Right cardiac atrium (tissue), 5 donors: ENCODE data around the gene MAML2. TPM values are rescaled to one million over a fixed set of nuclear protein-coding genes. Genes with fewer than 3 reads are reported as not detected.
A peak's percentile ranks its signal among the peaks of the same experiment; 100 is the strongest.

Experiments
- ATAC-seq, 2 donors: fragments of 200-7000 bp; cut with Tn5 transposase; one replicate each; pipeline versions ENCODE4 v1.8.0 to v1.9.1; 2020; ENCODE audit warnings: moderate library complexity in 2 of 2, mild to moderate bottlenecking in 1 of 2
- DNase-seq, 3 donors: peaks; one replicate each; pipeline ENCODE4 v3.0.0-alpha.2; 2020
- H3K27ac ChIP-seq: one replicate; pipeline ENCODE4 v1.5.1; 2013; ENCODE audit warnings: mild to moderate bottlenecking, low read length, control low read depth, moderate library complexity
- H3K27me3 ChIP-seq: one replicate; pipeline ENCODE4 v1.6.1; 2013; ENCODE audit not compliant: control insufficient read depth, insufficient read depth
- H3K4me1 ChIP-seq: one replicate; pipeline ENCODE4 v1.6.1; 2013; ENCODE audit warnings: low read length; ENCODE audit not compliant: control insufficient read depth, insufficient read depth
- H3K4me3 ChIP-seq: one replicate; pipeline ENCODE4 v1.5.1; 2013; ENCODE audit warnings: low read length, control low read depth
- H3K9me3 ChIP-seq: one replicate; pipeline ENCODE4 v1.6.1; 2013; ENCODE audit warnings: low read length; ENCODE audit not compliant: control insufficient read depth
- WGBS: extraction: QIAGEN DNeasy Blood & Tissue Kit; methylation state at CpG from one replicate; pipeline ENCODE4 v1.1.7; 2013; 5-methylcytosine and 5-hydroxymethylcytosine counted together
- intact Hi-C, 4 donors: fragments of 100-400 bp; cut with DNase I; formaldehyde crosslinking; loops; one replicate each; pipeline versions ENCODE4 v1.11.0 to v1.14.0; 2022 to 2023
- polyA plus RNA-seq: library from polyadenylated mRNA; stranded (reverse); fragments of 200-250 nt; gene quantifications from one replicate; pipeline ENCODE4 v1.2.3, GENCODE V29; 2013
- total RNA-seq, 4 donors: library from RNA; stranded (reverse); fragmentation: NEBNext Ultra II Directional; extraction: Animal tissue kit (Norgen Biotek cat#: 25700); gene quantifications; one replicate each; pipeline ENCODE4 v1.2.1, GENCODE V29; 2021
- donor health status: healthy with polysubstance abuse.
- donor health status: DM: no; HTN: yes; CAD: no.
- donor health status: DM: no; HTN: no; CAD: no.
- donor health status: DM: no; HTN: yes; CAD: no; lungs with severe emphysema.
- donor health status: DM: yes; HTN: yes; CAD: no.

Gene MAML2
- total and polyA plus RNA-seq, 5 donors: 2.7 to 9.9 (median 7.4) TPM

DNA sequence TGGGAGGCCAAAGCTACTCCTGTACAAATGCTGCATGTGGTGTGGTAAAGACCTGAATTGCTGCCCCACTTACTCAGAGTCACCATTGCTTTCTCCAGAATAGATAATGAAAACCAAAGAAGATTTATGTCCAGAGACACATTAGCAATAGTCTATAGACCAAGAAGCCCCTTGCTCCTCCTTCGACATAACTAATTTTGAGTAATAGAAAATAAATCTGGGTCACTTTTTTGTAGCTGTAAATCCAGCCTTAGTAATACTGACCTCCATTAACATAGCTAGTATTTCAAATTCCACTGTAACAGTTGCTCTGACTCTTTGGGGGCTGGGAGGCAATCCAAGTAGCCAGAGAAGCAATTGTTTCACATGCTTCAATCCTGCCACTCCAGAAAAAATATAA is 145.9 kb downstream of the MAML2 start:
- WGBS: 91% methylated on average over 1 of the region's 1 CpG
- no peaks in the 10 kb centered on the region for H3K27me3 ChIP-seq
- DNase-seq: no peak
- no peaks in the 10 kb centered on the region for H3K4me1 ChIP-seq
- no peak overlapping the region for H3K27ac ChIP-seq
- H3K4me3 ChIP-seq: no peak overlapping the region
- H3K9me3 ChIP-seq: no peaks in the 10 kb centered on the region
- intact Hi-C loops: no loop called here
- ATAC-seq: no peak

DNA sequence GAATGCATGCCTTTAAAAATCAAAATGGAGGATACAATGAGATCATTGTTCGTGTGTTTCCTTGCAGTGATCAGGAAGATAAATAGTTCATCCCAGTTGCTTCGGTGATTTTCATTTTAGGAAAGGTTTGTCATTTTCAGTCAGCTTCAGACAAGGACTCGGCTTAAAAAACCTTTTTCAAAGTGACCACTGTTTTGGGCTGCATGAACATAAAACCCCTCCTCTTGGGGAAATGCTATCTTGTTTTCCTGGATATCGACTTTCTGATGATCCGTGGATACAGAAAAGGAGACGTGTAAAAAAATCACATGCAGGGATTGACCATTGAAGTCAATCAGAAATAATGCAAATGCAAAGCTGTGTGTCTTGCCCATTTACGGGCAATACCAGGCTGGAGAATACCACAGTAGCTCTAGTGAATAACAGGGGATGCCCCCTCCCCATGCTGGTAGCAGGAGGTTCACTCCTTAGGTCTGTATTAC is 146.8 kb downstream of the MAML2 start:
- no peaks in the 10 kb centered on the region for H3K4me1 ChIP-seq
- WGBS: 49% methylated on average over 7 of the region's 7 CpGs
- H3K9me3 ChIP-seq: no peaks in the 10 kb centered on the region
- intact Hi-C loops: no loop called here
- H3K27ac ChIP-seq: no peak overlapping the region
- H3K4me3 ChIP-seq: no peak overlapping the region
- no peak for DNase-seq
- no peak for ATAC-seq
- H3K27me3 ChIP-seq: no peaks in the 10 kb centered on the region

DNA sequence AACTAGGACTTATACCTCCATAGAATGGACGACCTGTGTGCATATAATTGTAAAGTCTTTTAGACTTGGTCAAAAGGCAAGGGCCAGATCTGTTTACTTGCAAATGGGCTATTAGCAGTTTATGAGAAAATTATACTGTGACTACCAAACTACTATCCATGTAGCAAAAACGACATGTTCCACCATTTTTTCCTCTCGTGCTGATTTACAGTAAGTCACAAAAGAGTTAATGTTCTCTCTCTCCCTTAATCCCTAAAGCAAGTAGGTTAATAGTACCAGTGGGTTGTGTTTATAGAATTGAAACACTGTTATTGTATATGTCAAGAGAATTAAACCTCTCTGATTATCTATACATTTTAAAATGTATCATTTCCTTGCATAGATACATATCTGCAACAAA is 147.3 kb downstream of the MAML2 start:
- 90% methylated on average over 3 of the region's 3 CpGs for WGBS
- no peak for DNase-seq
- Histone ChIP-seq H3K9me3 (no peaks in the 10 kb centered on the region), H3K27me3 (no peaks in the 10 kb centered on the region), H3K4me3 (no peak overlapping the region), H3K27ac (no peak overlapping the region), H3K4me1 (no peaks in the 10 kb centered on the region)
- ATAC-seq: no peak
- intact Hi-C loops: no loop called here

DNA sequence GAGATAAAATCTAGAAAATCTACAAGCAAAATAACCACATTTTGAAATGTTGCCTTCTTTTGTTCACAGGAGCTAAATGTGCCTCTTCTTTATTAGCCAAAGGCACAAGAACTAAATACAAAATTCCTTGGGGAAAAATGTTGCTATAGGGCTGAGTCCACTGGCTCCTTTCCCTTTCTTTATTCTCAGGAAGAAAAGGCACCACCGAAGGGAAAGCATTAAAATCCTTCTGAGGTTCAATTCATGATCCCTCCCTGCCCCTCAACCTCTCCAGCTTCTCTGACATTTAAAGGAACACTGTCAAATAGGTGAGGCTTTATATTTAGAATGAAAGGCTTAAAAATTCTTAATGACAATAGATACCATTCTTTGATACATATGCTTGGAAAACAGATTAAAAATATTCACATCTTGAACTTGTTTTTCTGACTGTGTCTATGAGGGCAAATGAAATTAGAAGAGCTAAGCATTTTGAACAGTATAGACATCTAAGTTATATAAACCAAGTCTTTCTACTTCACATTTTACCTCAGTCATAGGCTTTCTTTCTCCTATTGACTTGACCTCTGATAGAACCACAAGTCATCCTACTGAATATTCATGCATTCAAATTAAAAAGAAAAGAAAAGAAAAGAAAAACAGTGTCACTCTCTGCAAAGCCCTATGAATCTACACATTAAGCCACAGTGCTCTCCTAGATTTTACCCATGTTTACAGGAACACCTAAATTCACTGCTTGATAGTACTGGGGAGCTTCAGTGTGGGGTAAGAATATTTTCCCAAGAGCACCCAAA is 148.2 kb downstream of the MAML2 start:
- Histone ChIP-seq H3K27ac (no peak overlapping the region), H3K4me3 (no peak overlapping the region), H3K4me1 (no peaks in the 10 kb centered on the region), H3K9me3 (no peaks in the 10 kb centered on the region), H3K27me3 (no peaks in the 10 kb centered on the region)
- ATAC-seq (no peak), DNase-seq (no peak)
- intact Hi-C loops: no loop called here
- WGBS: 24% methylated on average over 1 of the region's 1 CpG

DNA sequence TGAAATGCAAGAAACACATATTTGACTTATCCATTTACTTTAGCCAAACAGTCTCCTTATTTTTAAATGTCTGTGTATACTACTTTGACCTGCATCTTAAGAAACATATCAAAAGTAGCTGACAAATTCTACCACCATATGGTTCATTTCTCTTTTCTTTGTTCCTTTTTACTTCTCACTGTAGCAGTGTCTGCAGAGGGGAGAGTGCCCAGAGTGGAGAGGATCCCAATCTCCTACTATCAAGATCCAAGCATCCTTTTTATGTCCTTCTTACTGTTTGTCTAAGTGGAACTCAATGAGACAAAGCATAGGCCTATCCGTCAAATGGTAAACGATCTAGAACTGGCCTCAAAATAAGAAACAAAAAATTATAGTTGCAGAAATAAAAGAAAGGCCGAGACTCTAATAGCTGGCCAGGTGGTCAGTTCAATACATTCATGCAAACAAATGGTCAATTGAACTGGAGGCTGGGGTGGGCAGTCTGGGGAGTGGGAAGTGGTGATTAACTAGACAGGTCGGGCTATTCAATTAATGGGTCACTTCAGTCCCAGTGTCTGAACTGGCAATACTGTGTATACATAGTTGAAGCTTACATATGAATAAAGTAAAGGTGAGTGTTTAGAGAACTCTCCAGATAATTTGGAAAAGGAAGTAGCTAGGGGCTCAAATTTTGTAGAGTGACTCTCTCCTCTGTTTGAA is 149.1 kb downstream of the MAML2 start:
- 74% methylated on average over 4 of the region's 4 CpGs for WGBS
- DNase-seq (no peak), ATAC-seq (no peak)
- intact Hi-C loops: no loop called here
- Histone ChIP-seq H3K27me3 (no peaks in the 10 kb centered on the region), H3K27ac (no peak overlapping the region), H3K4me1 (no peaks in the 10 kb centered on the region), H3K9me3 (no peaks in the 10 kb centered on the region), H3K4me3 (no peak overlapping the region)

DNA sequence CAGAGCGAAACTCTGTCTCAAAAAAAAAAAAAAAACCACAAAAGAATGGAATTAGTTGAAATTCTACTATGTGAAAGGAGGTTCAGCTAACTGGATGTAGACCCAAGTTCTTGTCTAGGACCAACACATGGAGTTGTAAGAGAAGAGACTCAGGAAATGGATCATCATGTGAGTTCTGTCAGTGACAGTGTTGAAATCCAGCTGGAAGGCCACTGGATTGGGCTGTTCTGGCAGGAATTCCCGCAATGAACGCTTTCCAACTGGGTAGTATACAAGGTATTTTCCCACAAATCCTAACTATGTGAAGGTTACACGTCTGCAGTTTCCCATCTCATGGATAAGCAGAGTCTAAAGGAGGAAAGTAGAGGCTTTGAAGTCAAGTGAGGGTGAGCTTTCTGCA is 151.2 kb downstream of the MAML2 start:
- no peak overlapping the region for H3K27ac ChIP-seq
- peaks cover 5% of the 10 kb centered on the region for H3K4me1 ChIP-seq
- 72% methylated on average over 4 of the region's 4 CpGs for WGBS

DNA sequence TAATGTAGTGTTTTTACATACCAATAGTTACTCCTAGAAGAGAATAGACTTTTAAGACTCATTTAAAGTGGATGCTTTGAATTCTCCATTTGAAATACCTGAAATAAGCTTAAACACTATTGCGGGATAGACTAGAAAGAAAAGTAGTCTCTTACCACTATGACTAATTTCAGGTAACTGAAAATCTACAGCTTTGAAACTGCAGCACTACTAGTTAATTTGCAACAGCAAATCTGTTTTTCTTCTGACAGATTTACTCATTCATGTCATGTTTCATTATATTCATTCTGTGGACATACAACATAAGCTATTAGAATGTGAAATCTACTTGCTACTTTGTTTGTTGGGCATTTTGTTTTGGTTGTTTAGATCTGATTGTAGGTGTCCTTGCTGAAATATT is 153.6 kb downstream of the MAML2 start:
- no peaks in the 10 kb centered on the region for H3K9me3 ChIP-seq
- ATAC-seq: no peak
- no peak for DNase-seq
- no peak overlapping the region for H3K27ac ChIP-seq
- intact Hi-C loops: no loop called here
- H3K27me3 ChIP-seq: no peaks in the 10 kb centered on the region
- peaks cover 6% of the 10 kb centered on the region for H3K4me1 ChIP-seq
- no peak overlapping the region for H3K4me3 ChIP-seq
- WGBS: 99% methylated on average over 1 of the region's 1 CpG

More for the DNA sequence above, 151.2 kb downstream of the MAML2 start:
- Histone ChIP-seq H3K4me3 (no peak overlapping the region), H3K27me3 (no peaks in the 10 kb centered on the region), H3K9me3 (no peaks in the 10 kb centered on the region)
- DNase-seq: peak in 1 of 3 donors; percentile 24
- ATAC-seq: no peak
- intact Hi-C loops: no loop called here

DNA sequence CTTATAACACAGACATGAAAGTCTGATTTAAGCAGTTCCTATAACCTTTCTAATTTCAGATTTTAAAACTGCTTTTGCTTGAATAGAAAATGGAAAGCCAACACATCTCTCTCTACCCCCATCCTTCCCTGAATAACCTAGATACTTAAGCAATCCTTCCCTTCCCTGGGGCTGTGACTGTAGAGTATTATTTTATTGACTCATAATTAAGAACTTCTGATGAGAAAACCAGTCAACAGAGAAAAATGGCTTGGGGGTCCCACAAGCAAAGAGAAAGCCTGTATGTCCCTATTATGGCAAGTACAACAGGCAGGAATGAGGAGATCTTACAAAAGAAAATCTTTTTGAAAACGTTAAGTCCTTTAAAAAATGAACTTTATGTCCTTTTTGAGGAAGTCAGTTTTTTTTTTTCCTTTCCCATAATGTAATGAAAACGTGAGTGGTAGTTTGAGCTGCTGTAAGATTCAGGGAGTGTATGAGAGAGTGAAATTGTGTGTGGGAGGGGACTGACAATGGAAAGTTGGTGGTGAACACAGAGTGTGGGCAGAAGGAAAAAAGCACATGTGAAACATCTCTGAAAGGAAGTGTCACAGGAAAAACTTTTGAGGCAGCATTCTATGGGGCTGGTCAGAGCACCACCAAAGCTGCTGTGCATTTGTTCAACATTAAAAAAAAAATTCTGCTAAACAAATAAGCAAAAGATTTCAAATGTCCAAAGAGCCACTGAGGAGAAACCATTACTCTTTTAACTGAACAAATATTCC is 154.6 kb downstream of the MAML2 start:
- intact Hi-C loops: no loop called here
- Histone ChIP-seq H3K9me3 (no peaks in the 10 kb centered on the region), H3K27ac (no peak overlapping the region), H3K4me1 (peaks cover 6% of the 10 kb centered on the region), H3K27me3 (no peaks in the 10 kb centered on the region), H3K4me3 (no peak overlapping the region)
- ATAC-seq (peak; percentile 52 to 55), DNase-seq (no peak)
- WGBS: 23% methylated on average over 2 of the region's 2 CpGs

DNA sequence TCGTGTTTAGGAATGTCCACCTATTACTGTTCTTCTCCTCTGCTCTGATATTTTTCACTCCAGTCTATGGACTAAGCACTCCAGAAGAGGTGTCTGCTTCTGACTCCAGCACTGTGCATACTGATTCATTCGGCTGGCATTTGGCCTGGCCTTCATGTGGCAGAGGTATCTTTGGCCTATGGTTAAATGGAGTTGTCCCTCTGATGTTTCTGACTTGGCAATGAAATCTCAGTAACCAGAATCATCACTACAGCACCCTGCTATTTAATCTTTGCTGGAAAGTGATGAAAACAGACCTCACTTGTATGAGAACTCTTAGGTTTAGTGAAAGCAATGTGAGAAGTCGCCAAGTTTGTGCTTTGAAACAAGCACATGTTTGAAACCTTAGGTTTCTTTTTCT is 155.2 kb downstream of the MAML2 start:
- DNase-seq (peak; percentile 61 to 78 (median 68)), ATAC-seq (peak; percentile 84 to 94)
- Histone ChIP-seq H3K27me3 (no peaks in the 10 kb centered on the region), H3K9me3 (no peaks in the 10 kb centered on the region), H3K27ac (peak overlapping the region; percentile 27), H3K4me1 (peaks cover 6% of the 10 kb centered on the region), H3K4me3 (no peak overlapping the region)
- WGBS: 59% methylated on average over 3 of the region's 3 CpGs
- intact Hi-C loops: no loop called here

DNA sequence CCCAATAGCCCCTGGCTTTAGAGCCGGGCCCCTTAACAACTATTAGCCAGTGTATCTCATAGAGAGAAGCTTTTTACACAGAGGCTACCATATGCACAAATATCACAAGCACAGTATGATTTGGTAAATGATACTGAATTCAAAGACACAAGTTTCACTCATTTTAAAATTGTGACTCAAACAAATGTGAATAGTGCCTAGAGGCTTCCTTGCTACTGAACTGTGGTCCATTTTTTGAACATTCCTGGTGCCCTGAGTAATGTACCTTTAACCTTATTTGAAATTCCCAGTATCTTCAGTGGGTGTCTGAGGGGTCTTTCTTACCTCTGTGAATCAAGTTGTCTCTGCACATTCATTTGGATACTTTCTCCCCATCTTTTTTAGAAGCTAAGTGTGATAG is 156.2 kb downstream of the MAML2 start:
- Histone ChIP-seq H3K27ac (no peak overlapping the region), H3K27me3 (no peaks in the 10 kb centered on the region), H3K4me1 (peaks cover 6% of the 10 kb centered on the region), H3K9me3 (no peaks in the 10 kb centered on the region), H3K4me3 (no peak overlapping the region)
- DNase-seq (no peak), ATAC-seq (no peak)
- intact Hi-C loops: no loop called here
- 92% methylated on average over 1 of the region's 1 CpG for WGBS

DNA sequence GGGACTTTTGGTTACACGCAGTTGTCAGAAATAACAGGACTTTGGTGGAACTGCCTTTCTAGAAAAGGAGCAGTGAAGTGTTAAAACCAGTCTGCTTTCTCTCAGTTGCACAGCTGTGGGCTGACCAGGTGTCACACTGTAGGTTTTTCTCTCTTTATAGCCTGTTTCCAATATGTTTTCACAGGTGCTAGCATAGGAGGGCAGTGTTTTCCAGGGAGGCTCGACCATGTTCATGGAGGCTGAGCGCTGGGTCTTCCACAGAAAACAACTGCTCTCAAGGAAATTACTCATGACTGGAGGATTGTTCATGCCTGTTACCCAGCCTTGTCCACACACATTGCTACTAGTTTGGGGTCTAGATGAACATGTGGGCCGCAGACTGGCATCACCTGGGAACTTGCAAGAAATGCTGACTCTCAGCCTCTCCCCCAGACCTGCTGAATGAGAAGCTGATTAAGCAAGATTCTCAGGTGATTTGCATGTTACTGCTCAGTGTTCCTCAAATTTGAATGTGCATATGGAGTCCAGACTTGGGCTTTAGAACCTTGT is 157.7 kb downstream of the MAML2 start:
- H3K27ac ChIP-seq: no peak overlapping the region
- ATAC-seq: no peak
- no peaks in the 10 kb centered on the region for H3K9me3 ChIP-seq
- H3K27me3 ChIP-seq: no peaks in the 10 kb centered on the region
- no peak overlapping the region for H3K4me3 ChIP-seq
- intact Hi-C loops: no loop called here
- H3K4me1 ChIP-seq: peaks cover 6% of the 10 kb centered on the region
- DNase-seq: no peak
- 89% methylated on average over 4 of the region's 4 CpGs for WGBS
